GM23338 (cell line): ENCODE results near the gene RGCC. TPM values are rescaled to one million over a fixed set of nuclear protein-coding genes. Genes with fewer than 3 reads are reported as not detected.

Experiments
- ATAC-seq: fragments of 200-7000 bp; cut with Tn5 transposase; 3 replicates; pipeline ENCODE4 v1.9.1; 2020
- DNase-seq: peaks from one replicate; pipeline ENCODE4 v3.0.0-alpha.2; 2015; ENCODE audit warnings: low spot score
- H2AFZ ChIP-seq: fragments of 200-600 bp; sonication (generic); 2 replicates; pipeline ENCODE4 v1.8.0; 2016; ENCODE audit warnings: antibody characterized with exemption, mild to moderate bottlenecking, moderate library complexity
- H3F3A ChIP-seq: fragments of 200-600 bp; sonication (generic); replicated peaks from 2 replicates; pipeline ENCODE4 v1.8.0; 2017; ENCODE audit warnings: antibody characterized with exemption, mixed run types, low read depth
- H3K27ac ChIP-seq: fragments of 200-600 bp; sonication (generic); 2 replicates; pipeline ENCODE4 v1.6.1; 2016; ENCODE audit warnings: low read depth
- H3K27me3 ChIP-seq: fragments of 200-600 bp; sonication (generic); 2 replicates; pipeline ENCODE4 v1.8.0; 2016; ENCODE audit warnings: mild to moderate bottlenecking, mixed run types, moderate library complexity; ENCODE audit not compliant: insufficient read depth
- H3K36me3 ChIP-seq: fragments of 200-600 bp; sonication (generic); 2 replicates; pipeline ENCODE4 v1.8.0; 2016; ENCODE audit warnings: mild to moderate bottlenecking; ENCODE audit not compliant: insufficient read depth
- H3K4me1 ChIP-seq: fragments of 200-600 bp; sonication (generic); 2 replicates; pipeline ENCODE4 v1.8.0; 2016; ENCODE audit warnings: mild to moderate bottlenecking, moderate library complexity; ENCODE audit not compliant: insufficient read depth
- H3K4me2 ChIP-seq: fragments of 200-600 bp; sonication (generic); 2 replicates; pipeline ENCODE4 v1.7.1; 2017; ENCODE audit warnings: mixed run types
- H3K4me3 ChIP-seq: fragments of 200-600 bp; sonication (generic); 2 replicates; pipeline ENCODE4 v1.6.1; 2016; ENCODE audit warnings: mixed run types
- H3K79me2 ChIP-seq: fragments of 200-600 bp; sonication (generic); replicated peaks from 2 replicates; pipeline ENCODE4 v1.8.0; 2017; ENCODE audit warnings: mild to moderate bottlenecking; ENCODE audit not compliant: insufficient read depth
- H3K9me2 ChIP-seq: fragments of 200-600 bp; sonication (generic); 2 replicates; pipeline ENCODE4 v1.8.0; 2017; ENCODE audit not compliant: insufficient read depth
- H4K20me1 ChIP-seq: fragments of 200-600 bp; sonication (generic); replicated peaks from 2 replicates; pipeline ENCODE4 v1.8.0; 2017; ENCODE audit warnings: mild to moderate bottlenecking; ENCODE audit not compliant: insufficient read depth
- H3K27ac Mint-ChIP-seq: 2 replicates; pipeline ENCODE4 v1.8.0; 2020; ENCODE audit warnings: inconsistent platforms, mild to moderate bottlenecking, moderate library complexity, mixed read lengths
- H3K27me3 Mint-ChIP-seq: 3 replicates; pipeline ENCODE4 v1.8.0; 2022; ENCODE audit warnings: low read depth, mild to moderate bottlenecking, moderate library complexity, mixed read lengths, inconsistent platforms; ENCODE audit not compliant: insufficient read depth, poor library complexity
- H3K36me3 Mint-ChIP-seq: 3 replicates; pipeline ENCODE4 v1.8.0; 2021; ENCODE audit warnings: low read depth, mild to moderate bottlenecking, inconsistent platforms, moderate library complexity, mixed read lengths
- H3K4me1 Mint-ChIP-seq: 3 replicates; pipeline ENCODE4 v1.8.0; 2020; ENCODE audit warnings: mild to moderate bottlenecking, inconsistent platforms, mixed read lengths
- H3K4me3 Mint-ChIP-seq: 3 replicates; pipeline ENCODE4 v1.8.0; 2021; ENCODE audit warnings: moderate library complexity, mild to moderate bottlenecking, inconsistent platforms, mixed read lengths
- H3K9me3 Mint-ChIP-seq: 3 replicates; pipeline ENCODE4 v1.8.0; 2020; ENCODE audit warnings: moderate library complexity, mild to moderate bottlenecking, inconsistent platforms, mixed read lengths
- CREB1 ChIP-seq: fragments of 250-450 bp; sonication (Bioruptor Pico); IDR thresholded peaks from 2 replicates; pipeline ENCODE4 v1.5.0; 2020; ENCODE audit warnings: low read depth, mild to moderate bottlenecking, moderate library complexity
- CTCF ChIP-seq, 2 experiments: fragments of 200-600 bp in 1 of 2; sonication (generic) in 1 of 2; conservative IDR thresholded peaks; 2 replicates each; pipeline versions ENCODE4 v1.5.1 to v1.6.1; 2016 to 2017; ENCODE audit warnings: antibody characterized with exemption in 2 of 2, low read depth in 2 of 2, mild to moderate bottlenecking in 2 of 2, moderate library complexity in 1 of 2
- EZH2phosphoT487 ChIP-seq: fragments of 200-600 bp; sonication (generic); IDR thresholded peaks from one replicate; pipeline ENCODE4 v1.8.1; 2018; ENCODE audit warnings: antibody characterized with exemption; ENCODE audit not compliant: unreplicated experiment
- JUNB ChIP-seq: IDR thresholded peaks from one replicate; pipeline ENCODE4 v1.6.1; 2016; ENCODE audit warnings: antibody characterized with exemption; ENCODE audit not compliant: unreplicated experiment
- STAT1 ChIP-seq: IDR thresholded peaks from one replicate; pipeline ENCODE4 v1.6.1; 2016; ENCODE audit warnings: antibody characterized with exemption; ENCODE audit not compliant: unreplicated experiment
- polyA plus RNA-seq: library from polyadenylated mRNA; unstranded; fragments of >200 nt; fragmentation: Nextera tagmentation; extraction: Ambion mirVana; gene quantifications from 2 replicates; pipeline ENCODE4 v1.2.1, GENCODE V29; 2016
- total RNA-seq: library from RNA; depleted of rRNA; stranded (reverse); fragments of >200 nt; shearing (Covaris generic); gene quantifications from 2 replicates; pipeline ENCODE4 v1.2.3, GENCODE V29; 2014
- TF ChIP-seq, protein P1 (sequence below): IDR thresholded peaks from one replicate; pipeline ENCODE4 v1.6.1; 2018; ENCODE audit warnings: antibody characterized with exemption; ENCODE audit not compliant: unreplicated experiment
- TF ChIP-seq, protein P2 (sequence below): fragments of 250-450 bp; sonication (Bioruptor Pico); IDR thresholded peaks from 2 replicates; pipeline ENCODE4 v1.5.0; 2020; ENCODE audit warnings: mild to moderate bottlenecking, moderate library complexity

Gene RGCC
- total and polyA plus RNA-seq, 2 experiments from 2014 or later = 0.65 to 0.66 TPM

DNA sequence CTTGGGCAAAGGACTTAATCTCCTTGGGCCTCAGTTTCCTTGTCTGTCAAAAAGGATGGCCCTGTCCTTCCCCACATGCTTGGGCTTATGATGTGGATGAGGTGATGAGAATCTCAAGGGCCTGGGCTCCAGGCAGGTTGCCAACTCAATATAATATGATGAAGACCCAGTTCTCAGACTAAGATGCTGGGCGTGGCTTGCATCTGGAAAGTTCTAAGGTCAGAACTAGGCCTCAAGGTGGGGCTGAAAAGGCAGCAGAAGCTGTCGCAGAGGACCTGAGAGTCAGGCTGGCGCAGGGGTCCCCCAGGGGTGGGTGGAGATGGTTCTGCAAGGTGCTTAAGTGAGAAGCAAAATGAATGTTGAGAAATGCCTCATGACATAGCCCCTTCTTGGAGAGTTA lies 58.8 kb downstream of the RGCC start (continued):
- TF ChIP-seq, protein P1, sequence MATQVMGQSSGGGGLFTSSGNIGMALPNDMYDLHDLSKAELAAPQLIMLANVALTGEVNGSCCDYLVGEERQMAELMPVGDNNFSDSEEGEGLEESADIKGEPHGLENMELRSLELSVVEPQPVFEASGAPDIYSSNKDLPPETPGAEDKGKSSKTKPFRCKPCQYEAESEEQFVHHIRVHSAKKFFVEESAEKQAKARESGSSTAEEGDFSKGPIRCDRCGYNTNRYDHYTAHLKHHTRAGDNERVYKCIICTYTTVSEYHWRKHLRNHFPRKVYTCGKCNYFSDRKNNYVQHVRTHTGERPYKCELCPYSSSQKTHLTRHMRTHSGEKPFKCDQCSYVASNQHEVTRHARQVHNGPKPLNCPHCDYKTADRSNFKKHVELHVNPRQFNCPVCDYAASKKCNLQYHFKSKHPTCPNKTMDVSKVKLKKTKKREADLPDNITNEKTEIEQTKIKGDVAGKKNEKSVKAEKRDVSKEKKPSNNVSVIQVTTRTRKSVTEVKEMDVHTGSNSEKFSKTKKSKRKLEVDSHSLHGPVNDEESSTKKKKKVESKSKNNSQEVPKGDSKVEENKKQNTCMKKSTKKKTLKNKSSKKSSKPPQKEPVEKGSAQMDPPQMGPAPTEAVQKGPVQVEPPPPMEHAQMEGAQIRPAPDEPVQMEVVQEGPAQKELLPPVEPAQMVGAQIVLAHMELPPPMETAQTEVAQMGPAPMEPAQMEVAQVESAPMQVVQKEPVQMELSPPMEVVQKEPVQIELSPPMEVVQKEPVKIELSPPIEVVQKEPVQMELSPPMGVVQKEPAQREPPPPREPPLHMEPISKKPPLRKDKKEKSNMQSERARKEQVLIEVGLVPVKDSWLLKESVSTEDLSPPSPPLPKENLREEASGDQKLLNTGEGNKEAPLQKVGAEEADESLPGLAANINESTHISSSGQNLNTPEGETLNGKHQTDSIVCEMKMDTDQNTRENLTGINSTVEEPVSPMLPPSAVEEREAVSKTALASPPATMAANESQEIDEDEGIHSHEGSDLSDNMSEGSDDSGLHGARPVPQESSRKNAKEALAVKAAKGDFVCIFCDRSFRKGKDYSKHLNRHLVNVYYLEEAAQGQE = no peak
- TF ChIP-seq CREB1 (CRISPR knock-in tag) = no peak
- TF ChIP-seq, protein P2, sequence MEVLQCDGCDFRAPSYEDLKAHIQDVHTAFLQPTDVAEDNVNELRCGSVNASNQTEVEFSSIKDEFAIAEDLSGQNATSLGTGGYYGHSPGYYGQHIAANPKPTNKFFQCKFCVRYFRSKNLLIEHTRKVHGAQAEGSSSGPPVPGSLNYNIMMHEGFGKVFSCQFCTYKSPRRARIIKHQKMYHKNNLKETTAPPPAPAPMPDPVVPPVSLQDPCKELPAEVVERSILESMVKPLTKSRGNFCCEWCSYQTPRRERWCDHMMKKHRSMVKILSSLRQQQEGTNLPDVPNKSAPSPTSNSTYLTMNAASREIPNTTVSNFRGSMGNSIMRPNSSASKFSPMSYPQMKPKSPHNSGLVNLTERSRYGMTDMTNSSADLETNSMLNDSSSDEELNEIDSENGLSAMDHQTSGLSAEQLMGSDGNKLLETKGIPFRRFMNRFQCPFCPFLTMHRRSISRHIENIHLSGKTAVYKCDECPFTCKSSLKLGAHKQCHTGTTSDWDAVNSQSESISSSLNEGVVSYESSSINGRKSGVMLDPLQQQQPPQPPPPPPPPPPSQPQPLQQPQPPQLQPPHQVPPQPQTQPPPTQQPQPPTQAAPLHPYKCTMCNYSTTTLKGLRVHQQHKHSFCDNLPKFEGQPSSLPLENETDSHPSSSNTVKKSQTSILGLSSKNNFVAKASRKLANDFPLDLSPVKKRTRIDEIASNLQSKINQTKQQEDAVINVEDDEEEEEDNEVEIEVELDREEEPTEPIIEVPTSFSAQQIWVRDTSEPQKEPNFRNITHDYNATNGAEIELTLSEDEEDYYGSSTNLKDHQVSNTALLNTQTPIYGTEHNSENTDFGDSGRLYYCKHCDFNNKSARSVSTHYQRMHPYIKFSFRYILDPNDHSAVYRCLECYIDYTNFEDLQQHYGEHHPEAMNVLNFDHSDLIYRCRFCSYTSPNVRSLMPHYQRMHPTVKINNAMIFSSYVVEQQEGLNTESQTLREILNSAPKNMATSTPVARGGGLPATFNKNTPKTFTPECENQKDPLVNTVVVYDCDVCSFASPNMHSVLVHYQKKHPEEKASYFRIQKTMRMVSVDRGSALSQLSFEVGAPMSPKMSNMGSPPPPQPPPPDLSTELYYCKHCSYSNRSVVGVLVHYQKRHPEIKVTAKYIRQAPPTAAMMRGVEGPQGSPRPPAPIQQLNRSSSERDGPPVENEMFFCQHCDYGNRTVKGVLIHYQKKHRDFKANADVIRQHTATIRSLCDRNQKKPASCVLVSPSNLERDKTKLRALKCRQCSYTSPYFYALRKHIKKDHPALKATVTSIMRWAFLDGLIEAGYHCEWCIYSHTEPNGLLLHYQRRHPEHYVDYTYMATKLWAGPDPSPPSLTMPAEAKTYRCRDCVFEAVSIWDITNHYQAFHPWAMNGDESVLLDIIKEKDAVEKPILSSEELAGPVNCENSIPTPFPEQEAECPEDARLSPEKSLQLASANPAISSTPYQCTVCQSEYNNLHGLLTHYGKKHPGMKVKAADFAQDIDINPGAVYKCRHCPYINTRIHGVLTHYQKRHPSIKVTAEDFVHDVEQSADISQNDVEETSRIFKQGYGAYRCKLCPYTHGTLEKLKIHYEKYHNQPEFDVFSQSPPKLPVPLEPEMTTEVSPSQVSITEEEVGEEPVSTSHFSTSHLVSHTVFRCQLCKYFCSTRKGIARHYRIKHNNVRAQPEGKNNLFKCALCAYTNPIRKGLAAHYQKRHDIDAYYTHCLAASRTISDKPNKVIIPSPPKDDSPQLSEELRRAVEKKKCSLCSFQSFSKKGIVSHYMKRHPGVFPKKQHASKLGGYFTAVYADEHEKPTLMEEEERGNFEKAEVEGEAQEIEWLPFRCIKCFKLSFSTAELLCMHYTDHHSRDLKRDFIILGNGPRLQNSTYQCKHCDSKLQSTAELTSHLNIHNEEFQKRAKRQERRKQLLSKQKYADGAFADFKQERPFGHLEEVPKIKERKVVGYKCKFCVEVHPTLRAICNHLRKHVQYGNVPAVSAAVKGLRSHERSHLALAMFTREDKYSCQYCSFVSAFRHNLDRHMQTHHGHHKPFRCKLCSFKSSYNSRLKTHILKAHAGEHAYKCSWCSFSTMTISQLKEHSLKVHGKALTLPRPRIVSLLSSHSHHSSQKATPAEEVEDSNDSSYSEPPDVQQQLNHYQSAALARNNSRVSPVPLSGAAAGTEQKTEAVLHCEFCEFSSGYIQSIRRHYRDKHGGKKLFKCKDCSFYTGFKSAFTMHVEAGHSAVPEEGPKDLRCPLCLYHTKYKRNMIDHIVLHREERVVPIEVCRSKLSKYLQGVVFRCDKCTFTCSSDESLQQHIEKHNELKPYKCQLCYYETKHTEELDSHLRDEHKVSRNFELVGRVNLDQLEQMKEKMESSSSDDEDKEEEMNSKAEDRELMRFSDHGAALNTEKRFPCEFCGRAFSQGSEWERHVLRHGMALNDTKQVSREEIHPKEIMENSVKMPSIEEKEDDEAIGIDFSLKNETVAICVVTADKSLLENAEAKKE (CRISPR knock-in tag) = no peak

DNA sequence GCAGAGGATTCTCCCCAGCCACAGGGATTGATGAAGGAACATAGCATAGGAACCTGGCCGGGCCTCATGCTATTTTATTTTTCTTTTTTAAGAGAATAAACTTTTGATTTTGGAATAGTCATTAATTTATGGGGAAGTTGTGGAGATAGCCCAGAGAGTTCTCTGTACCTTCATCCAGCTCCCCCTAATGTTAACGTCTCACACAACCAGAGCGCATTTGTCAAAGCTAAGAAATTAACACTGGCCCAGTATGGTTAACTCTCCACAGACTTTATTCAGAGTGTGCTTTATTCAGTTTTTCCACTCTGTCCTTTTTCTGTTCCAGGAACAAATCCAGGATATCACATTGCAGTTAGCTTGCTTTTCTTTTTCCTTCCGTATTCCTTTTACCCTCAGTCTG lies 59.4 kb downstream of the RGCC start:
- H3K4me1 Mint-ChIP-seq = no peaks in the 10 kb centered on the region; the same call in 2 of the 3 replicates
- ATAC-seq (no peak), DNase-seq (no peak)
- Histone ChIP-seq H2AFZ (no peak overlapping the region), H3K9me2 (peaks cover 26% of the 10 kb centered on the region), H4K20me1 (no peaks in the 10 kb centered on the region), H3F3A (no peaks in the 10 kb centered on the region), H3K4me3 (no peak overlapping the region), H3K79me2 (no peaks in the 10 kb centered on the region), H3K36me3 (no peaks in the 10 kb centered on the region), H3K4me2 (no peak overlapping the region), H3K4me1 (no peaks in the 10 kb centered on the region), H3K27ac (no peak overlapping the region), H3K27me3 (no peaks in the 10 kb centered on the region)
- H3K36me3 Mint-ChIP-seq = no peaks in the 10 kb centered on the region; the same call in 2 of the 3 replicates
- H3K27ac Mint-ChIP-seq = no peak overlapping the region
- TF ChIP-seq CTCF (conservative IDR thresholded peaks at IDR 0.05; ENCODE audit: low read depth in 2 of 2) (no peak), STAT1 (no peak), JUNB (no peak), EZH2phosphoT487 (no peak)
- H3K27me3 Mint-ChIP-seq = peaks cover 4% of the 10 kb centered on the region
- no peak overlapping the region for H3K4me3 Mint-ChIP-seq
- H3K9me3 Mint-ChIP-seq = peaks cover 2% of the 10 kb centered on the region; the same call in 2 of the 3 replicates
